ENCODE results near the gene CPSF4.

DNA sequence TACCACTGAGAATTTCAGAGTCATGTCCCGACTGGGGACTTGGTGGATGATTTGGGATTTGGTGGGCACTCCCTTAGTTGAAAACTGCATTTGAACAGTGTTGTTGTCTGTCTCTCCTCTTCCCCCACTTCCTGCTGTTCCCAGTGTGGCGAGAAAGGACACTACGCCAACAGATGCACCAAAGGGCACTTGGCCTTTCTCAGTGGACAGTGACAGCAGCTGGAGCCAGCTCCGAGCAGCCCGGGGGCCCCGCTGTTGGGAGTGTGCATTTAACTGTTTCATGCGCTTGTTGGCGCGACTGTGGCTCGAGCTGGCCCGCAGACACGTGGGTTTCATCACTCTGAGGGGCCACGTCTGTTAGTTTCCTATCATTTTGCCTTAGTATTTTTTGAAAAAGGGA, 17.5 kb downstream of the CPSF4 start:
- TF ChIP-seq, protein P1, sequence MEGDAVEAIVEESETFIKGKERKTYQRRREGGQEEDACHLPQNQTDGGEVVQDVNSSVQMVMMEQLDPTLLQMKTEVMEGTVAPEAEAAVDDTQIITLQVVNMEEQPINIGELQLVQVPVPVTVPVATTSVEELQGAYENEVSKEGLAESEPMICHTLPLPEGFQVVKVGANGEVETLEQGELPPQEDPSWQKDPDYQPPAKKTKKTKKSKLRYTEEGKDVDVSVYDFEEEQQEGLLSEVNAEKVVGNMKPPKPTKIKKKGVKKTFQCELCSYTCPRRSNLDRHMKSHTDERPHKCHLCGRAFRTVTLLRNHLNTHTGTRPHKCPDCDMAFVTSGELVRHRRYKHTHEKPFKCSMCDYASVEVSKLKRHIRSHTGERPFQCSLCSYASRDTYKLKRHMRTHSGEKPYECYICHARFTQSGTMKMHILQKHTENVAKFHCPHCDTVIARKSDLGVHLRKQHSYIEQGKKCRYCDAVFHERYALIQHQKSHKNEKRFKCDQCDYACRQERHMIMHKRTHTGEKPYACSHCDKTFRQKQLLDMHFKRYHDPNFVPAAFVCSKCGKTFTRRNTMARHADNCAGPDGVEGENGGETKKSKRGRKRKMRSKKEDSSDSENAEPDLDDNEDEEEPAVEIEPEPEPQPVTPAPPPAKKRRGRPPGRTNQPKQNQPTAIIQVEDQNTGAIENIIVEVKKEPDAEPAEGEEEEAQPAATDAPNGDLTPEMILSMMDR (IDR thresholded peaks at IDR 0.05) = no peak
- no peak for TF ChIP-seq POLR2A (IDR thresholded peaks at IDR 0.05)

All from thyroid gland (tissue), 4 donors.